Kidney (tissue), 14 donors: ENCODE data around the gene FMNL2. TPM values are rescaled to one million over a fixed set of nuclear protein-coding genes. Genes with fewer than 3 reads are reported as not detected.

ENCODE experiments used
- DNase-seq, 5 donors: peaks; one replicate each; pipeline ENCODE4 v3.0.0-alpha.2; 2013 to 2020
- FAIRE-seq: peaks from 2 replicates; lab custom pipeline; 2012; peaks lifted over from hg19 to GRCh38; lab: Jason Lieb, UNC
- H3K27ac ChIP-seq, 2 donors: one replicate each; pipeline ENCODE4 v1.7.0; 2013; ENCODE audit warnings: low read depth in 2 of 2, low read length in 2 of 2, inconsistent platforms in 1 of 2
- H3K27me3 ChIP-seq: one replicate; pipeline ENCODE4 v1.7.1; 2013; ENCODE audit warnings: low read length, inconsistent platforms; ENCODE audit not compliant: control insufficient read depth, insufficient read depth
- H3K36me3 ChIP-seq, 3 donors: one replicate each; pipeline versions ENCODE4 v1.7.0 to v1.7.1; 2013; ENCODE audit warnings: low read length in 3 of 3, control low read depth in 1 of 3, inconsistent platforms in 1 of 3; ENCODE audit not compliant: insufficient read depth in 3 of 3, control insufficient read depth in 2 of 3
- H3K4me1 ChIP-seq, 3 donors: one replicate each; pipeline versions ENCODE4 v1.7.0 to v1.7.1; 2013; ENCODE audit warnings: low read length in 3 of 3, inconsistent platforms in 1 of 3, low read depth in 1 of 3; ENCODE audit not compliant: control insufficient read depth in 2 of 3, insufficient read depth in 2 of 3
- H3K4me3 ChIP-seq, 3 donors: one replicate each; pipeline versions ENCODE4 v1.7.0 to v1.8.1; 2013; ENCODE audit warnings: low read length in 3 of 3, control low read depth in 1 of 3, inconsistent platforms in 1 of 3
- H3K9ac ChIP-seq, 3 donors: one replicate each; pipeline versions ENCODE4 v1.7.0 to v1.7.1; 2013; ENCODE audit warnings: low read length in 3 of 3, control low read depth in 1 of 3, inconsistent platforms in 1 of 3
- H3K9me3 ChIP-seq, 3 donors: one replicate each; pipeline versions ENCODE4 v1.7.0 to v1.7.1; 2013; ENCODE audit warnings: low read length in 3 of 3, control low read depth in 1 of 3, inconsistent platforms in 1 of 3; ENCODE audit not compliant: control insufficient read depth in 2 of 3, insufficient read depth in 1 of 3
- CTCF ChIP-seq: IDR thresholded peaks from 3 replicates; pipeline ENCODE4 v1.5.1; 2012; ENCODE audit warnings: mild to moderate bottlenecking, moderate library complexity, borderline replicate concordance; ENCODE audit not compliant: insufficient read depth; ENCODE audit errors: extremely low read depth
- intact Hi-C: fragments of 100-400 bp; cut with DNase I; formaldehyde crosslinking; loops from one replicate; pipeline ENCODE4 v1.11.1; 2022
- polyA plus RNA-seq: library from polyadenylated mRNA; stranded (reverse); fragments of 350-450 nt; fragmentation: Illumina TruSeq; extraction: RNeasy Lipid Tissue Mini Kit (QIAGEN cat#74804); gene quantifications from one replicate; pipeline ENCODE4 v1.2.3, GENCODE V29; 2014; ENCODE audit warnings: low read depth, low replicate concordance; ENCODE audit not compliant: insufficient read depth
- total RNA-seq: library from RNA; stranded (reverse); fragmentation: NEBNext Ultra II Directional; extraction: Animal tissue kit (Norgen Biotek cat#: 25700); gene quantifications from one replicate; pipeline ENCODE4 v1.2.1, GENCODE V29; 2021
- donor health status: control.
- donor health status: control.
- donor health status: control.
- donor health status: control.
- donor health status: control.
- donor health status: DM: yes; HTN: yes; CAD: no.
- donor health status: Normal renal cell carcinoma (clear cell type).

Gene FMNL2
- total and polyA plus RNA-seq, 2 donors from 2014 or later, result 10.7 to 39.1 TPM

GRCh38 chr2:152339556-152340286, 4.7 kb downstream of the FMNL2 start:
- peaks cover 0 to 10% (median 6%) of the 10 kb centered on the region in 3 donors for H3K4me1 ChIP-seq
- no peaks in the 10 kb centered on the region for H3K27me3 ChIP-seq
- H3K4me3 ChIP-seq, result no peak overlapping the region
- intact Hi-C loops, result no loop called here
- H3K27ac ChIP-seq, result no peak overlapping the region
- FAIRE-seq, result no peak
- no peak overlapping the region for H3K9ac ChIP-seq
- H3K9me3 ChIP-seq, result no peaks in the 10 kb centered on the region
- H3K36me3 ChIP-seq, result no peaks in the 10 kb centered on the region
- TF ChIP-seq CTCF, result no peak
- no peak for DNase-seq

GRCh38 chr2:152342259-152343046, 7.5 kb downstream of the FMNL2 start:
- H3K4me1 ChIP-seq, result peaks cover 0 to 10% (median 0%) of the 10 kb centered on the region in 3 donors
- H3K36me3 ChIP-seq, result no peaks in the 10 kb centered on the region
- no peaks in the 10 kb centered on the region for H3K27me3 ChIP-seq
- intact Hi-C loops, result no loop called here
- no peak for DNase-seq
- TF ChIP-seq CTCF, result no peak
- no peak overlapping the region for H3K9ac ChIP-seq
- no peak for FAIRE-seq
- no peaks in the 10 kb centered on the region for H3K9me3 ChIP-seq
- H3K4me3 ChIP-seq, result no peak overlapping the region
- no peak overlapping the region for H3K27ac ChIP-seq

GRCh38 chr2:152343426-152343825, 8.5 kb downstream of the FMNL2 start:
- Histone ChIP-seq H3K36me3 (no peaks in the 10 kb centered on the region), H3K27me3 (no peaks in the 10 kb centered on the region), H3K9ac (no peak overlapping the region), H3K27ac (no peak overlapping the region), H3K9me3 (no peaks in the 10 kb centered on the region), H3K4me3 (no peak overlapping the region), H3K4me1 (peaks cover 0 to 4% (median 0%) of the 10 kb centered on the region in 3 donors)
- intact Hi-C loops, result no loop called here
- FAIRE-seq, result no peak
- TF ChIP-seq CTCF, result no peak
- no peak for DNase-seq
